GM10266 (cell line): ENCODE measurements around the gene GHDC.
"Not testable (repeated sequence)": the region's sequence is repeated elsewhere in the genome, so short reads cannot be mapped to it uniquely, and the experiment has no call there.

Experiments used
- DNase-seq: peaks from one replicate; pipeline ENCODE4 v3.0.0; 2012; ENCODE audit errors: extremely low spot score
- CTCF ChIP-seq: IDR thresholded peaks from 2 replicates; pipeline ENCODE4 v1.5.1; 2012; ENCODE audit warnings: mild to moderate bottlenecking, low read depth; ENCODE audit not compliant: control insufficient read depth, insufficient read depth; ENCODE audit errors: missing control alignments

Gene GHDC

GRCh38 chr17:42233156-42233555, 38.9 kb upstream of the GHDC start:
- no peak for TF ChIP-seq CTCF
- no peak for DNase-seq

GRCh38 chr17:42230225-42230624, 35.9 kb upstream of the GHDC start:
- no peak for TF ChIP-seq CTCF

GRCh38 chr17:42227849-42228700, 33.8 kb upstream of the GHDC start:
- no peak for DNase-seq

More at GRCh38 chr17:42230225-42230624, 35.9 kb upstream of the GHDC start:
- no peak for DNase-seq

GRCh38 chr17:42225646-42226045, 31.4 kb upstream of the GHDC start:
- no peak for DNase-seq
- TF ChIP-seq CTCF: no peak

More at GRCh38 chr17:42227849-42228700, 33.8 kb upstream of the GHDC start:
- TF ChIP-seq CTCF: no peak

- TF ChIP-seq CTCF: no peak
- DNase-seq: no peak
Observed at GRCh38 chr17:42224651-42225050, 30.4 kb upstream of the GHDC start.

- peak; percentile 70 for TF ChIP-seq CTCF
- peak; percentile 75 for DNase-seq
Observed at GRCh38 chr17:42221886-42222745, 27.8 kb upstream of the GHDC start.

GRCh38 chr17:42219280-42219679, 25.0 kb upstream of the GHDC start:
- not testable (repeated sequence) for DNase-seq
